Measurements from ENCODE around the gene ABHD17A.
"Not testable (repeated sequence)": the region's sequence is repeated elsewhere in the genome, so short reads cannot be mapped to it uniquely, and the experiment has no call there.

The ABHD17A gene

GRCh38 chr19:1908364-1908678 is 23.0 kb upstream of the ABHD17A start:
- peak; percentile 72 for DNase-seq

GRCh38 chr19:1907563-1908363 is 22.5 kb upstream of the ABHD17A start:
- DNase-seq, result peak; percentile 85

- DNase-seq, result no peak
These were observed 21.8 kb upstream of the ABHD17A start for GRCh38 chr19:1906985-1907562.

DNA sequence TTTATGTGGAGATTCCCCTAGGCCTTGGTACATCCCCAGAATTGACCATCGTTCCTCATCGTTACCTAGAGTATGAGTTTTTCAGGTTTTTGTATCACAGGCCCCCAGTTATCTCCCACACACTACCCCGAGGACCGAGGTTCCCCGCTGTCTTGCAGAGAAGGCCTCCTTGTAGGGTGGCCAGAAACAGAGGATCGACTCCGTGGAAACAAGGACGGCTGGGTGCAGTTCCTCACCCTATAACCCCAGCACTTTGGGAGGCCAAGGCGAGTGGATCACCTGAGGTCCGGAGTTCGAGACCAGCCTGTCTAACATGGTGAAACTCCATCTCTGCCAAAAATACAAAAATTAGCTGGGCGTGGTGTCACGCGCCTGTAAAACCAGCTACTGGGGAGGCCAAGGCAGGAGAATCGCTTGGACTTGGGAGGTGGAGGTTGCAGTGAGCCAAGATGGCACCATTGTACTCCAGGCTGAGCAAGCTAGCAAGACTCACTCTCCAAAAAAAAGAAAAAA is 20.6 kb upstream of the ABHD17A start:
- DNase-seq, result no peak

GRCh38 chr19:1905110-1905862 is 20.0 kb upstream of the ABHD17A start, which contains the start of the genes ADAT3 and SCAMP4:
ADAT3 (plus strand) TSS chr19:1905399; CDS start chr19:1912048, 6,649 bp downstream.
SCAMP4 (plus strand) TSS chr19:1905399; CDS start chr19:1915020, 9,621 bp downstream.
- peak; percentile 98 for DNase-seq

- no peak for DNase-seq
These were observed 19.5 kb upstream of the ABHD17A start for GRCh38 chr19:1904860-1905109.

- no peak for DNase-seq
These were observed 17.6 kb upstream of the ABHD17A start for GRCh38 chr19:1902923-1903322.

DNA sequence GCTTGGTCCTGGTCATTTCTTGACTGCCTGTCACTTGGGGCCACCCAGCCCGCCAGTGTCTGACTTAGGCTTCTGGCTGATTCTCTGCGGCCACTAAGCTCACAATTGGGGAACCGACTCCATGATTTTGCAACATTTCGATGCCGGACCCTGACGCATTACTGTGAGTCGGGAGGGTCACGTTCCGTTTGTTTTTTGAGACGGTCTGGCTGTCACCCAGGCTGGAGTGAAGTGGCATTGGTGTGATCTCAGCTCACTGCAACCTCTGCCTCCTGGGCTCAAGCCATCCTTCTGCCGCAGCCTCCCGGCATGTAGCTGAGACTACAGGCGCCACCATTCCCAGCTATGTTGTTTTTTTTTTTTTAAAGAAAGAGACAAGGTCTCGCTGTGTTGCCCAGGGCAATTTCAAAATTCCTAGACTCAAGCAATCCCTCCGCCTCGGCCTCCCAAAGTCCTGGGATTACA is 16.7 kb upstream of the ABHD17A start:
- no peak for DNase-seq

DNA sequence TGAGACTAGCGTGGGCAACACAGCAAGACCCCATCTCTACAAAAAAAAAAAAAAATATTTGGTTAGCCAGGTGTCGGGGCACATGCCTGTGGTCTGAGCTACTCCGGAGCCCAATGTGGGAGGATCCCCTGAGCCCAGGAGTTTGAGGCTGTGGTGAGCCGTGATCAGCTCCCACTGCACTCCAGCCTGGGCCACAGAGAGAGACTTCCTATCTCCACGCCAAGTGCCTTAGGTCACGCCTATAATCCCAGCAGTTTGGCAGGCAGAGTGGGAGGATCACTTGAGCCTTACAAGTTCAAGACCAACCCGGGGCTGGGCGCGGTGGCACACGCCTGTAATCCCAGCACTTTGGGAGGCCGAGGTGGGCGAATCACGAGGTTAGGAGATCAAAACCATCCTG is 11.2 kb upstream of the ABHD17A start:
- DNase-seq, result no peak

DNA sequence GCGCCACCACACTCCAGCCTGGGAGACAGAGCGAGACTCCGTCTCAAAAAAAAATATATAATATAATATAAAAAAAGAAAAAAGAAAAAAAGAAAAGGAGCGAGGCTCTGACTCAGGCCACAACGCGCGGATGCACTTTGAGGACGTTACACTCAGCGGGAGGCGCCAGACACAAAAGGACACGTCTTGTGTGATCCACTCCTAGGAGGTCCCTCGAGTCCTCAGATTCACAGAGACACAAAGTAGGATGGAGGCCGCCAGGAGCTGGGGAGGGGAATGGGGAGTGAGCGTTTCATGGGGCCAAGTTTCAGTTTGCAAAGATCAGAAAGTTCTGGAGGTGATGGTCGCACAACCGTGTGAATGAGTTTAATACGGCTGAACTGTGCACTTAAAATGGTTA is 8.5 kb upstream of the ABHD17A start:
- no peak for DNase-seq

DNA sequence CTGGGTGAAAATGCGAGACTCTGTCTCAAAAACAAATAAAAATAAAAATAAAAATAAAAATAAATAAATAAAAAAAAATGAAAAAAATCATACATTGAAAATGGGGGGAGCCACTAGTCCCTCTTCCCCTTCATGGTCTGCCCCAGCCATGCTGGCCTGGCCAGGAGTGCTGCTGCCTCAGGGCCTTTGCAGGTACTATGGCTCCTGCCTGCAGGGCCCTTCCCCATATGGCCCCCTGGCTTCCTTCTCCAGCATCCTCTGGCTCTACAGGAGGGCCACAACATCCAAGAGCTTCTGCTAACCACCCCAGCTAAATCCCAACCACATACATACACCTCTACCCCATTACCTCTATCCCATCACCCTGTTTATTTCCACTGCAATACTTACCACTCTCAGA is 4.6 kb upstream of the ABHD17A start:
- DNase-seq, result no peak

DNA sequence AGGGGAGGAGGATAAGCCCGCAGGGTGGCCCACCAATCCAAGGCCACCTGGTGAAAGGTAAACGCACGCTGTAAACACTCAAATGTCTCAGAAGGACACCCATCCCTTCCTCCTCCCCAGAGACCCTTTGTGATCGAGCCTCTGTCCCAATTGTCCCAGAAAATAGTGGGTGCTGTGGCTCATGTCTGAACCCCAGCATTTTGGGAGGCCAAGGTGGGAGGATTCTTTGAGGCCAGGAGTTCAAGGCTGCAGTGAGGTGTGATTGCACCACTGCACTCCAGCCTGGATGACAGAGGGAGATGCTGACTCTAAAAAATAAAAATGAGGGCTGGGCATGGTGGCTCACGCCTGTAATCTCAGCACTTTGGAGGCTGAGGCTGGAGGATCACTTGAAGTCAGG is 3.1 kb upstream of the ABHD17A start:
- DNase-seq, result no peak

- not testable (repeated sequence) for DNase-seq
These were observed 1.1 kb upstream of the ABHD17A start for GRCh38 chr19:1886360-1886759.

- DNase-seq, result peak; percentile 46
These were observed 469 bp downstream of the ABHD17A start for GRCh38 chr19:1884719-1885334.

DNA sequence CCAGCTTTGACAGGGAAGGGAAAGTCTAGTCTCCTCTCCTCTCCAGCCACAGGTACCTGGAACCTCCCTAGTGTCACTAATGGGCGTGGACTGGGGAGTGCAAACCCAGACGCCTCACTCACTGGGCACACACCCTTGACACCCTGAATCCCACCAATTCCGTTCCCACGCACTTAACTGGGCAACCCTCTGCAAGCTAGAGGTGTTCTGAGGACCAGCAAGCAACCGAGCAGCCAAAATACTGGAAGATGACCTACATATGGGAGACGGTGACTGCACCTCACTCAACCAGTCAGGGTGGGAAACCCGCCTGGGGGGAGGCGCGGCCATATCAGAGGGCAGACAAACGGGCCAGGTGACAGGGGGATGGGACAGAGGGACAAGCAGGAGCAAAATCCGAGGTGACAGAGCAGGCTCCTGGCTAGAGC is 991 bp downstream of the ABHD17A start:
- no peak for DNase-seq

GRCh38 chr19:1883784-1884183 is 1.5 kb downstream of the ABHD17A start:
- DNase-seq, result no peak

GRCh38 chr19:1882786-1883692 is 2.3 kb downstream of the ABHD17A start:
- no peak for DNase-seq

GRCh38 chr19:1882089-1882785 is 3.1 kb downstream of the ABHD17A start:
- no peak for DNase-seq

- DNase-seq, result not testable (repeated sequence)
These were observed 3.8 kb downstream of the ABHD17A start for GRCh38 chr19:1881393-1882088.

GRCh38 chr19:1880611-1881392 is 4.5 kb downstream of the ABHD17A start:
- DNase-seq, result no peak
